Measurements from ENCODE around the gene MCRS1.
"Not testable (repeated sequence)": the region's sequence is repeated elsewhere in the genome, so short reads cannot be mapped to it uniquely, and the experiment has no call there.

Gene MCRS1

DNA sequence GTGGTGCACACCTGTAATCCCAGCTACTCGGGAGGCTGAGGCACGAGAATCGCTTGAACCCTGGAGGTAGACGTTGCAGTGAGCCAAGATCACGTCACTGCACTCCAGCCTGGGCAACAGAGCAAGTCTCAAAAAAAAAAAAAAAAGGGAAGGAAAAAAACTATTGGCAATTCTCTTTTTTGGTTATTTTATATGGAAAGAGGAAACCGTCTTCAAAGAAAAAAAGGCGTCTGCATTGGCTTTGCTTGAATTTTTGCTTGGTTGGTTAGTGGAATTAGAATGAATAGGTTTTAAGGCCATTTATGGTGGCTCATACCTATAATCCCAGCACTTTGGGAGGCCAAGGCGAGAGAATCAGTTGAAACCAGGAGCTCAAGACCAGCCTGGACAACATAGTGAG is 58.3 kb downstream of the MCRS1 start:
- not testable (repeated sequence) for DNase-seq
